ENCODE data around the gene ST8SIA1. TPM values are rescaled to one million over a fixed set of nuclear protein-coding genes. Genes with fewer than 3 reads are reported as not detected.

ST8SIA1 gene
- total RNA-seq, 2 experiments from 2014 or later, result not detected

DNA sequence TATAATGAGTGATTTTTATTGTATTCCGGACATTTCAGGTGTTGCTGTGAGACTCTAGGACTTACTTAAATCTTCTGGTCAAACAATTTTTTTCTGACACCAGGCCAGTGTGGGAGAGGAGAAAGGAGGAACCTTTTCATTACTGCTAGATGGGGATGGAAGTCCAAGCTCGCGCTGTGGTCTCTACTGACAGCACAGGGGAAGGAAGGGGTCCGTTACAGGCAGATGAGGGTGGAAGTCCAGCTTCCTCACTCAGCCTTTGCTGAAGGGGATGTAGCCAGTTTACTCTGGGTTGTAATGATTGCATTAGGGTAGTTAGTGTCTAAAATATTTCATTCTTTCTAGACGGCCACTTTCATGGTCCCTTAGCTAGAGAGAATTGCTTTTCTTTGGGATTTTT is 26.3 kb upstream of the ST8SIA1 start:
- H2AFZ ChIP-seq (ENCODE audit: low read length), result no peak overlapping the region
- no peaks in the 10 kb centered on the region for H3K9me2 ChIP-seq (ENCODE audit: insufficient read depth, low read length)
- no TSS peak for BruUV-seq (replicated peaks)
- H3K4me3 ChIP-seq (ENCODE audit: low read depth, low read length, poor library complexity, severe bottlenecking), result no peak overlapping the region
- H3K27ac ChIP-seq (ENCODE audit: low read depth, low read length, poor library complexity, severe bottlenecking), result no peak overlapping the region
- no peaks in the 10 kb centered on the region for H3K79me2 ChIP-seq (ENCODE audit: insufficient read depth, low read depth, low read length)
- H3K4me2 ChIP-seq (ENCODE audit: low read length), result no peak overlapping the region
- no peaks in the 10 kb centered on the region for H4K20me1 ChIP-seq (ENCODE audit: insufficient read depth, low read length)
- no peak for DNase-seq (ENCODE audit: low spot score)
- intact Hi-C loops (cut with micrococcal nuclease; ENCODE audit: unreplicated experiment), result no loop called here
- H3K36me3 ChIP-seq (ENCODE audit: insufficient read depth, low read length), result no peaks in the 10 kb centered on the region
- no peak for TF ChIP-seq EZH2phosphoT487 (IDR thresholded peaks at IDR 0.05; ENCODE audit: borderline replicate concordance, low read depth, low read length)
- TF ChIP-seq, protein P1, sequence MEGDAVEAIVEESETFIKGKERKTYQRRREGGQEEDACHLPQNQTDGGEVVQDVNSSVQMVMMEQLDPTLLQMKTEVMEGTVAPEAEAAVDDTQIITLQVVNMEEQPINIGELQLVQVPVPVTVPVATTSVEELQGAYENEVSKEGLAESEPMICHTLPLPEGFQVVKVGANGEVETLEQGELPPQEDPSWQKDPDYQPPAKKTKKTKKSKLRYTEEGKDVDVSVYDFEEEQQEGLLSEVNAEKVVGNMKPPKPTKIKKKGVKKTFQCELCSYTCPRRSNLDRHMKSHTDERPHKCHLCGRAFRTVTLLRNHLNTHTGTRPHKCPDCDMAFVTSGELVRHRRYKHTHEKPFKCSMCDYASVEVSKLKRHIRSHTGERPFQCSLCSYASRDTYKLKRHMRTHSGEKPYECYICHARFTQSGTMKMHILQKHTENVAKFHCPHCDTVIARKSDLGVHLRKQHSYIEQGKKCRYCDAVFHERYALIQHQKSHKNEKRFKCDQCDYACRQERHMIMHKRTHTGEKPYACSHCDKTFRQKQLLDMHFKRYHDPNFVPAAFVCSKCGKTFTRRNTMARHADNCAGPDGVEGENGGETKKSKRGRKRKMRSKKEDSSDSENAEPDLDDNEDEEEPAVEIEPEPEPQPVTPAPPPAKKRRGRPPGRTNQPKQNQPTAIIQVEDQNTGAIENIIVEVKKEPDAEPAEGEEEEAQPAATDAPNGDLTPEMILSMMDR (conservative IDR thresholded peaks at IDR 0.05; ENCODE audit: low read length), result no peak
- H3K9me3 ChIP-seq (ENCODE audit: low read length), result no peaks in the 10 kb centered on the region
- H3K4me1 ChIP-seq (ENCODE audit: insufficient read depth, low read length, poor library complexity, severe bottlenecking), result no peaks in the 10 kb centered on the region
- POLR2A ChIA-PET, result no interaction called here
- CTCF ChIA-PET (ENCODE audit: unreplicated experiment), result no interaction called here

DNA sequence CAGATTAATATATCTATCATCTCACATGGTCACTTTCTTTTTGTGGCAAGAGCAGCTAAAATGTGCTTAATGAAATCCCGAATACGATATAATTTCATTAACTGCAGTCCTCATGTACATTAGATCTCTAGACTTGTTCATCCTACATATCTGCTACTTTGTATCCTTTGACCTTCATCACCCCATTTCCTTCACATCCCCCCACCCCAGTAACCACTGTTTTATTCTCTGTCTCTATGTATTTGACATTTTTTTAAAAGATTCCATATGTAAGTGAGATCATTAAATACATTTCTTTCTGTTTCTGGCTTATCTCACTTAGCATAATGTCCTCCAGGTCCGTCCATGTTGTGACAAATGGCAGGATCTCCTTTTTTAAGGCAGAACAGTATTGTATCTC is 23.0 kb upstream of the ST8SIA1 start:
- POLR2A ChIA-PET, result no interaction called here
- Histone ChIP-seq H3K4me1 (ENCODE audit: insufficient read depth, low read length, poor library complexity, severe bottlenecking) (no peaks in the 10 kb centered on the region), H3K27ac (ENCODE audit: low read depth, low read length, poor library complexity, severe bottlenecking) (no peak overlapping the region), H4K20me1 (ENCODE audit: insufficient read depth, low read length) (no peaks in the 10 kb centered on the region), H3K36me3 (ENCODE audit: insufficient read depth, low read length) (no peaks in the 10 kb centered on the region), H3K9me2 (ENCODE audit: insufficient read depth, low read length) (no peaks in the 10 kb centered on the region), H3K4me2 (ENCODE audit: low read length) (no peak overlapping the region), H3K4me3 (ENCODE audit: low read depth, low read length, poor library complexity, severe bottlenecking) (no peak overlapping the region), H2AFZ (ENCODE audit: low read length) (no peak overlapping the region), H3K9me3 (ENCODE audit: low read length) (no peaks in the 10 kb centered on the region), H3K79me2 (ENCODE audit: insufficient read depth, low read depth, low read length) (no peaks in the 10 kb centered on the region)
- no peak for TF ChIP-seq EZH2phosphoT487 (IDR thresholded peaks at IDR 0.05; ENCODE audit: borderline replicate concordance, low read depth, low read length)
- TF ChIP-seq, protein P1 (conservative IDR thresholded peaks at IDR 0.05; ENCODE audit: low read length), result no peak
- CTCF ChIA-PET (ENCODE audit: unreplicated experiment), result no interaction called here
- BruUV-seq (replicated peaks), result no TSS peak
- intact Hi-C loops (cut with micrococcal nuclease; ENCODE audit: unreplicated experiment), result no loop called here
- no peak for DNase-seq (ENCODE audit: low spot score)

DNA sequence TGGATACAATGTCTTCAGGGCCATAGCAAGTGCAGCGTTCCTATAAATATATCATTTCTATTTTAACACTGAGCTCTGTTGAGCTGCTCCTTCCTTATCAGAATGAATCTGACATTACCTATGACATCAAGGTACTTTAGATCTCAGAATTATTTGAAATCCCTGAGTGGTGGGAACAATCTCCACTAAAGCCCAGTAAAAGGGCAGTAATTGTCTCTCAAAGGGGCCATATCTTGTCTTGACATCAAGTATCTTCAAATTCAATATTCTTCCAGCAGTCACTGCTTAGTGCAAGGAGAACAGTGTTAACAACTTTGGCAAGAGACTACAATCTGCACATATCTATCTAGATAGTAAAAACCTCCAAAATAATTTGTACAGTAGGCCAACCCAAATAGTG is 21.7 kb upstream of the ST8SIA1 start:
- no peak for DNase-seq (ENCODE audit: low spot score)
- Histone ChIP-seq H3K4me2 (ENCODE audit: low read length) (no peak overlapping the region), H3K9me2 (ENCODE audit: insufficient read depth, low read length) (no peaks in the 10 kb centered on the region), H3K9me3 (ENCODE audit: low read length) (no peaks in the 10 kb centered on the region), H4K20me1 (ENCODE audit: insufficient read depth, low read length) (no peaks in the 10 kb centered on the region), H3K4me3 (ENCODE audit: low read depth, low read length, poor library complexity, severe bottlenecking) (no peak overlapping the region), H3K79me2 (ENCODE audit: insufficient read depth, low read depth, low read length) (no peaks in the 10 kb centered on the region), H3K36me3 (ENCODE audit: insufficient read depth, low read length) (no peaks in the 10 kb centered on the region), H3K27ac (ENCODE audit: low read depth, low read length, poor library complexity, severe bottlenecking) (no peak overlapping the region), H3K4me1 (ENCODE audit: insufficient read depth, low read length, poor library complexity, severe bottlenecking) (no peaks in the 10 kb centered on the region), H2AFZ (ENCODE audit: low read length) (no peak overlapping the region)
- POLR2A ChIA-PET, result interaction anchor here (0.7 kb wide), 1 partner anchor 43 kb away, joined by 6 read pairs; no protein-coding TSS in a partner anchor
- no peak for TF ChIP-seq EZH2phosphoT487 (IDR thresholded peaks at IDR 0.05; ENCODE audit: borderline replicate concordance, low read depth, low read length)
- TF ChIP-seq, protein P1 (conservative IDR thresholded peaks at IDR 0.05; ENCODE audit: low read length), result no peak
- intact Hi-C loops (cut with micrococcal nuclease; ENCODE audit: unreplicated experiment), result no loop called here
- CTCF ChIA-PET (ENCODE audit: unreplicated experiment), result no interaction called here
- BruUV-seq (replicated peaks), result no TSS peak
